Effector memory CD4-positive, alpha-beta T cell (primary cell): Measurements from ENCODE around the gene PQBP1.
"Not testable (repeated sequence)": the region's sequence is repeated elsewhere in the genome, so short reads cannot be mapped to it uniquely, and the experiment has no call there.

Experiments
- DNase-seq, 3 donors: peaks; one replicate each; pipeline ENCODE4 v3.0.0-alpha.2; 2020
- H3K27ac ChIP-seq: 2 replicates; pipeline ENCODE4 v1.7.0; 2013; ENCODE audit warnings: mild to moderate bottlenecking, low read length, moderate library complexity; ENCODE audit not compliant: insufficient read depth, poor library complexity, severe bottlenecking
- H3K27me3 ChIP-seq: replicated peaks from 2 replicates; pipeline ENCODE4 v1.7.0; 2013; ENCODE audit warnings: mild to moderate bottlenecking, low read length; ENCODE audit not compliant: insufficient read depth, control insufficient read depth, poor library complexity, severe bottlenecking
- H3K36me3 ChIP-seq: 2 replicates; pipeline ENCODE4 v1.7.0; 2013; ENCODE audit warnings: mild to moderate bottlenecking, low read length, moderate library complexity; ENCODE audit not compliant: control insufficient read depth, insufficient read depth
- H3K4me1 ChIP-seq: 2 replicates; pipeline ENCODE4 v1.7.0; 2013; ENCODE audit warnings: low read length, mild to moderate bottlenecking; ENCODE audit not compliant: control insufficient read depth, insufficient read depth, poor library complexity, severe bottlenecking
- H3K4me3 ChIP-seq: 2 replicates; pipeline ENCODE4 v1.7.0; 2013; ENCODE audit warnings: low read length, low read depth, mild to moderate bottlenecking; ENCODE audit not compliant: insufficient read depth, poor library complexity, severe bottlenecking
- H3K9me3 ChIP-seq: 2 replicates; pipeline ENCODE4 v1.7.0; 2013; ENCODE audit warnings: mild to moderate bottlenecking, low read length, moderate library complexity; ENCODE audit not compliant: control insufficient read depth
- total RNA-seq, 3 donors: gene quantifications; one replicate each; lab custom pipeline; 2026; lab: John Stamatoyannopoulos, UW

Gene PQBP1, protein sequence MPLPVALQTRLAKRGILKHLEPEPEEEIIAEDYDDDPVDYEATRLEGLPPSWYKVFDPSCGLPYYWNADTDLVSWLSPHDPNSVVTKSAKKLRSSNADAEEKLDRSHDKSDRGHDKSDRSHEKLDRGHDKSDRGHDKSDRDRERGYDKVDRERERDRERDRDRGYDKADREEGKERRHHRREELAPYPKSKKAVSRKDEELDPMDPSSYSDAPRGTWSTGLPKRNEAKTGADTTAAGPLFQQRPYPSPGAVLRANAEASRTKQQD
- total RNA-seq, result 45.7 to 54.3 (median 52.7) reads per million in 3 donors

DNA sequence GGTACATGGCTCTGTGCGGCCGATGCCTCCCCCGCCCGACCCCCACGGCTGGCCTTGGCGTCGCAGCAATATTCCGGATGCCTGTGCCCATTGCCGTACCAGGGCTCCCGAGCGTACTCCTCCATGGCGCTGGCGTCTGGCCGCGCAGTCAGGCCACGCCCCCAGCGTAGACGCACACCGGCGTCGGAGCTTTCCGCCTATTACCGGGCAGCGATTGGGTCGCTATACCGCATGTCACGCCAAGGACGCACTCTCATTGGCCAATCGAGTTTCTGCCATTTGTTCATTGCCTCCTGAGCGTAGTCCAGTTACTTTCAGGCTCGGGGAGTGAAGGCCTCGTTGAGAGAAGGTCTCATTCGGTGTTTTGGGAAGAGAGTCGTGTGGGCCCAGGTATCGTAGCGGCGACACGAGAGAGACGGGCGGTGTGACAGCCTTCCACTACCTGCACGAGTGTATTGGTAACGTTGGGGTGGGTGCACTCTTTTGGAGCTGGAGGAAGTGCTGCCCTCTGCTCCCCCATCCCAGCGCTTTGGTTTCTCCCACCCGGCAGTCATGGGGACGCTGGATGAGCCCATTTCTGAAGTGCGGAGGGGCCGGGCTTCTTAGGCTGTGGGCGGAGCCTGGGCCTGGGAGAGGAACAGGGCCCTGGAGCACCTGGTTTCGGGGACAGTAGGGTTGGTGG, at the start of gene PQBP1, which contains the start of gene TIMM17B:
Gene PQBP1, plus strand, starts transcription at position 306 of the 682 bp plus-strand sequence. CDS start 580 bp downstream, outside the sequence.
Gene TIMM17B, minus strand, starts transcription at position 144 of the 682 bp plus-strand sequence. Its CDS starts 19 bp downstream, at position 125.
- Histone ChIP-seq H3K9me3 (no peaks in the 10 kb centered on the region), H3K4me3 (peak within 1 kb of the TSS; percentile 70), H3K4me1 (peaks cover 5% of the 10 kb centered on the region), H3K27me3 (no peaks in the 10 kb centered on the region), H3K36me3 (peaks cover 14% of the 10 kb centered on the region), H3K27ac (peak within 1 kb of the TSS; percentile 94)
- peak; percentile 78 to 84 (median 83) for DNase-seq

DNA sequence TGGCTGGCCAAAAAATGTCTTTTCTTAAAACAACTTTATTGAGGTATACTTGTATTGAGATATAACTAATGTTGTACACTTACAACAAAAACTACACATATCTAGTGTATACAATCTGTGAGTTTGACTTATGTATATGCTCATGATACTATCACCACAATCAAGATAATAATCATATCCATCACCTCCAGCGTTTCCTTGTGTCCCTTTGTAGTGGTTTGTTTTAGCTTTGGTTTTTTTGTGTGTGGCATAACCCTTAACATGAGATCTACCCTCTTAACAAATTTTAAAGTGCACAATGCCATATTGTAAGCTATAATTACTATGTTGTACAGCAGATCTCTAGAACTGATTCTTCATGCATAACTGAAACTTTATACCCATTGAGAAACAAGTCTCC, 48.9 kb upstream of the PQBP1 start:
- no peak overlapping the region for H3K27ac ChIP-seq
- H3K4me3 ChIP-seq, result no peak overlapping the region
- DNase-seq, result no peak
- no peaks in the 10 kb centered on the region for H3K36me3 ChIP-seq
- no peaks in the 10 kb centered on the region for H3K27me3 ChIP-seq
- H3K9me3 ChIP-seq, result no peaks in the 10 kb centered on the region
- H3K4me1 ChIP-seq, result peaks cover 5% of the 10 kb centered on the region

DNA sequence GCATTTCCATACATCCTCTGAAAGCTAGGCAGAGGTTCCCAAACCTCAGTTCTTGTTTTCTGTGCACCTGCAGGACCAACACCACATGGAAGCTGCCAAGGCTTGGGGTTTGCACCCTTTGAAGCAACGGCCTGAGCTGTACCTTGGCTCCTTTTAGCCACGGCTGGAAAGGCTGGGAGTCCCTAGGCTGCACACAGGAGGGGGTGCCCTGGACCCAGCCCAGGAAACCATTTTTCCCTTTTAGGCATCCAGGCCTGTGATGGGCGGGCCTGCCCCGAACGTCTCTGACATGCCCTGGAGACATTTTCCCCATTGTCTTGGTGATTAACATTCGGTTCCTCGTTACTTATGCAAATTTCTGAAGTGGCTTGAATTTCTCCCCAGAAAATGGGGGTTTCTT, 44.9 kb upstream of the PQBP1 start:
- H3K36me3 ChIP-seq, result no peaks in the 10 kb centered on the region
- no peaks in the 10 kb centered on the region for H3K9me3 ChIP-seq
- peaks cover 5% of the 10 kb centered on the region for H3K4me1 ChIP-seq
- H3K27me3 ChIP-seq, result no peaks in the 10 kb centered on the region
- DNase-seq, result no peak
- no peak overlapping the region for H3K27ac ChIP-seq
- no peak overlapping the region for H3K4me3 ChIP-seq

- H3K9me3 ChIP-seq, H3K27me3 ChIP-seq, H3K4me1 ChIP-seq, DNase-seq, H3K36me3 ChIP-seq, H3K27ac ChIP-seq, H3K4me3 ChIP-seq: not testable (repeated sequence)
Measured at GRCh38 chrX:48853494-48853893, 44.2 kb upstream of the PQBP1 start.

- H3K27me3 ChIP-seq, H3K27ac ChIP-seq, H3K4me1 ChIP-seq, DNase-seq, H3K4me3 ChIP-seq, H3K9me3 ChIP-seq, H3K36me3 ChIP-seq: not testable (repeated sequence)
Measured at GRCh38 chrX:48854121-48854804, 43.5 kb upstream of the PQBP1 start.

GRCh38 chrX:48854898-48855297, 42.8 kb upstream of the PQBP1 start:
- DNase-seq, result no peak

GRCh38 chrX:48864210-48864609, 33.5 kb upstream of the PQBP1 start:
- Histone ChIP-seq H3K36me3 (no peaks in the 10 kb centered on the region), H3K4me3 (no peak overlapping the region), H3K27ac (no peak overlapping the region), H3K4me1 (no peaks in the 10 kb centered on the region), H3K9me3 (no peaks in the 10 kb centered on the region), H3K27me3 (no peaks in the 10 kb centered on the region)
- no peak for DNase-seq

More at GRCh38 chrX:48854898-48855297, 42.8 kb upstream of the PQBP1 start:
- Histone ChIP-seq H3K36me3 (no peaks in the 10 kb centered on the region), H3K9me3 (no peaks in the 10 kb centered on the region), H3K27ac (no peak overlapping the region), H3K27me3 (no peaks in the 10 kb centered on the region), H3K4me1 (no peaks in the 10 kb centered on the region), H3K4me3 (no peak overlapping the region)

GRCh38 chrX:48872017-48872416, 25.7 kb upstream of the PQBP1 start:
- not testable (repeated sequence) for H3K4me3 ChIP-seq, H3K4me1 ChIP-seq, H3K27ac ChIP-seq, H3K9me3 ChIP-seq, H3K27me3 ChIP-seq, DNase-seq, H3K36me3 ChIP-seq

DNA sequence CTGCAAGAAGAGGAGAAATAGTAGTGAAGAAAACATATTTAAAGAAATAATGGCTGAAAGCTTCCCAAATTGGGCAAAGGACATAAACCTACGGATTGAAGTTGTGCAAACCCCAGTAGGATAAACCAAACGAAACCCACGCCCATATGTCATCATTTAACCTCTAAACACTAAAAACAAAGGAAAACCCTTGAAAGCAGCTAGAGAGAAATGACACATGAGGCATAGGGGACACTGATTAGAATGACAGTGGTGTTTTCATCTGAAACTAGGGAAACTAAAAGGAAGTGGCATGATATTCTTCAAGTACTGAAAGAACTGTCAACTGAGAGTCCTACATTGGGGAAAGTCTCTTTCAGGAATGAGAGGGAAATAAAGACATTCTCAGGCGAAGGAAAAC, 20.8 kb upstream of the PQBP1 start:
- H3K9me3 ChIP-seq, H3K36me3 ChIP-seq, H3K4me1 ChIP-seq, H3K27ac ChIP-seq, H3K27me3 ChIP-seq, H3K4me3 ChIP-seq, DNase-seq: not testable (repeated sequence)

GRCh38 chrX:48883729-48884128, 14.0 kb upstream of the PQBP1 start:
- DNase-seq, result no peak
- Histone ChIP-seq H3K4me1 (no peaks in the 10 kb centered on the region), H3K36me3 (no peaks in the 10 kb centered on the region), H3K4me3 (no peak overlapping the region), H3K9me3 (no peaks in the 10 kb centered on the region), H3K27ac (no peak overlapping the region), H3K27me3 (no peaks in the 10 kb centered on the region)
